Measurements from ENCODE around the gene RASSF5. TPM values are rescaled to one million over a fixed set of nuclear protein-coding genes. Genes with fewer than 3 reads are reported as not detected.

The RASSF5 gene
- total and polyA plus RNA-seq, 2 experiments from 2014 or later, result 0.48 to 4.4 TPM

- Histone ChIP-seq H3K36me3 (ENCODE audit: insufficient read depth) (no peaks in the 10 kb centered on the region; the same call in 1 of the 2 replicates), H3K27ac (ENCODE audit: low read depth) (no peak overlapping the region), H3K4me3 (no peak overlapping the region), H4K20me1 (replicated peaks; ENCODE audit: insufficient read depth) (no peaks in the 10 kb centered on the region), H3K4me2 (no peak overlapping the region), H3K79me2 (replicated peaks; ENCODE audit: insufficient read depth) (no peaks in the 10 kb centered on the region), H3K27me3 (ENCODE audit: insufficient read depth) (no peaks in the 10 kb centered on the region), H2AFZ (no peak overlapping the region), H3F3A (replicated peaks; ENCODE audit: low read depth) (no peaks in the 10 kb centered on the region), H3K4me1 (ENCODE audit: insufficient read depth) (no peaks in the 10 kb centered on the region), H3K9me2 (ENCODE audit: insufficient read depth) (no peaks in the 10 kb centered on the region)
- H3K36me3 Mint-ChIP-seq (ENCODE audit: low read depth), result peaks cover 37% of the 10 kb centered on the region
- no peak overlapping the region for H3K4me3 Mint-ChIP-seq
- peaks cover 4% of the 10 kb centered on the region for H3K4me1 Mint-ChIP-seq
- TF ChIP-seq POLR2AphosphoS5 (IDR thresholded peaks at IDR 0.05; ENCODE audit: low read depth) (no peak), ETS1 (IDR thresholded peaks at IDR 0.05) (no peak), JUNB (IDR thresholded peaks at IDR 0.05; ENCODE audit: unreplicated experiment) (no peak), ZNF462 (CRISPR knock-in tag; IDR thresholded peaks at IDR 0.05) (no peak), STAT1 (IDR thresholded peaks at IDR 0.05; ENCODE audit: unreplicated experiment) (no peak), ZNF331 (CRISPR knock-in tag; IDR thresholded peaks at IDR 0.05; ENCODE audit: low read depth) (no peak), EZH2phosphoT487 (IDR thresholded peaks at IDR 0.05; ENCODE audit: unreplicated experiment) (no peak), CREB1 (CRISPR knock-in tag; IDR thresholded peaks at IDR 0.05; ENCODE audit: low read depth) (no peak), ZNF114 (CRISPR knock-in tag; IDR thresholded peaks at IDR 0.05) (no peak), EZH2 (IDR thresholded peaks at IDR 0.05; ENCODE audit: low read depth, unreplicated experiment) (no peak), REST (IDR thresholded peaks at IDR 0.05; ENCODE audit: unreplicated experiment) (no peak), NANOG (IDR thresholded peaks at IDR 0.05; ENCODE audit: borderline replicate concordance) (no peak)
- H3K27ac Mint-ChIP-seq, result no peak overlapping the region; the same call in 1 of the 2 replicates
- no peak for ATAC-seq
- no peaks in the 10 kb centered on the region; the same call in 2 of the 3 replicates for H3K9me3 Mint-ChIP-seq
- H3K27me3 Mint-ChIP-seq (ENCODE audit: insufficient read depth, low read depth, poor library complexity), result peaks cover 12% of the 10 kb centered on the region
- DNase-seq (ENCODE audit: low spot score), result no peak
These were observed 28.6 kb upstream of the RASSF5 start for GRCh38 chr1:206478746-206479145.
